Measurements from ENCODE around the gene GEMIN2. TPM values are rescaled to one million over a fixed set of nuclear protein-coding genes. Genes with fewer than 3 reads are reported as not detected.

GEMIN2 gene
- total and polyA plus RNA-seq, 2 donors from 2014 or later = 13.8 to 17.2 TPM

DNA sequence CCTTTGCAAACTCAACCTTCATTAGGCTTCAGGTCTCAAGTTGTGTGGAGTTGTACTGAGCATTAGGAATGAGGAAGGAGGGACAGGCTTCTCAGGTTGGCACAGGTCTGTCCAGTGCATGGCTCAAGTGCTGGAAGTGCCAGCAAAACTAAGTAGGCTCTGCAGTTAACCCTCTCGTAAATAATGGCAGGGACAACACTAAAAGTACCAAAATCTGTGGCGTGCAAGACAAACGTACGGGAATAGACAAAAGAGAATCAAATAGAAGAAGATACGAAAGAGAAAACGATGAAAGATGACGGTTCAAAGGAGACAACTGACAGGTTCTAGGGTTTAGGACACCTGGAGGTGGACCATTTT is 55.4 kb downstream of the GEMIN2 start:
- Histone ChIP-seq H3K27ac (ENCODE audit: low read depth in 2 of 2, low read length in 2 of 2) (peak overlapping the region; percentile 88 to 95), H3K27me3 (ENCODE audit: control insufficient read depth, insufficient read depth, low read length) (no peaks in the 10 kb centered on the region), H3K9me3 (ENCODE audit: control insufficient read depth in 2 of 3, insufficient read depth in 1 of 3, low read length in 3 of 3) (peaks cover 0 to 1% (median 0%) of the 10 kb centered on the region in 3 donors), H3K9ac (ENCODE audit: low read length in 3 of 3) (peak overlapping the region; percentile 93 to 99 (median 97)), H3K36me3 (ENCODE audit: control insufficient read depth in 2 of 3, insufficient read depth in 3 of 3, low read length in 3 of 3) (no peaks in the 10 kb centered on the region), H3K4me3 (ENCODE audit: low read length in 3 of 3) (peak overlapping the region; percentile 93 to 100 (median 98)), H3K4me1 (ENCODE audit: control insufficient read depth in 2 of 3, insufficient read depth in 2 of 3, low read depth in 1 of 3, low read length in 3 of 3) (peaks cover 3 to 16% (median 8%) of the 10 kb centered on the region in 3 donors)
- DNase-seq = peak in 2 of 5 donors; percentile 11 to 77
- TF ChIP-seq CTCF (IDR thresholded peaks at IDR 0.05; ENCODE audit: borderline replicate concordance, extremely low read depth, insufficient read depth) = no peak
- FAIRE-seq = no peak
- intact Hi-C loops (cut with DNase I) = no loop called here

DNA sequence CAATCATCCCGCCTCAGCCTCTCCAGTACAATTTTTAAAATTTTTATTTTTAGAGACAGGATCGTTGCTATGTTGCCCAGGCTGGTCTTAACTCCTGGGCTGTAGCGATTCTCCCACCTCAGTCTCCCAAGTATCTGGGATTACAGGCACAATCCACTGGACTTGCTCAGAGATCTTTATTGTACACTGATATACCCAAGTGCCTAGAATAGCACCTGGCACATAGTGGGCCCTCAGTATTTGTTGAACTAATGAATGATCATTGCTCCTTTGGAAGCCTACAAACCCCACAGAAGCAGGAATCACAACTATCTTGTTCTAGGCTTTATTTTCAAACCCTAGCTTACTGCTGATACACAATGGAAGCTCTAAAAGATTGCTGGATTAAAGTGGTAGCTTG is 59.1 kb downstream of the GEMIN2 start:
- no peak for TF ChIP-seq CTCF (IDR thresholded peaks at IDR 0.05; ENCODE audit: borderline replicate concordance, extremely low read depth, insufficient read depth)
- no peak overlapping the region for H3K27ac ChIP-seq (ENCODE audit: low read depth in 2 of 2, low read length in 2 of 2)
- no peak for FAIRE-seq
- peaks cover 6 to 20% (median 11%) of the 10 kb centered on the region in 3 donors for H3K36me3 ChIP-seq (ENCODE audit: control insufficient read depth in 2 of 3, insufficient read depth in 3 of 3, low read length in 3 of 3)
- no peaks in the 10 kb centered on the region for H3K27me3 ChIP-seq (ENCODE audit: control insufficient read depth, insufficient read depth, low read length)
- H3K4me3 ChIP-seq (ENCODE audit: low read length in 3 of 3) = no peak overlapping the region
- H3K4me1 ChIP-seq (ENCODE audit: control insufficient read depth in 2 of 3, insufficient read depth in 2 of 3, low read depth in 1 of 3, low read length in 3 of 3) = peaks cover 3 to 19% (median 10%) of the 10 kb centered on the region in 3 donors
- H3K9me3 ChIP-seq (ENCODE audit: control insufficient read depth in 2 of 3, insufficient read depth in 1 of 3, low read length in 3 of 3) = peaks cover 0 to 1% (median 0%) of the 10 kb centered on the region in 3 donors
- intact Hi-C loops (cut with DNase I) = no loop called here
- no peak for DNase-seq
- H3K9ac ChIP-seq (ENCODE audit: low read length in 3 of 3) = no peak overlapping the region

- Histone ChIP-seq H3K4me1 (ENCODE audit: control insufficient read depth in 2 of 3, insufficient read depth in 2 of 3, low read depth in 1 of 3, low read length in 3 of 3) (peaks cover 3 to 11% (median 4%) of the 10 kb centered on the region in 3 donors), H3K36me3 (ENCODE audit: control insufficient read depth in 2 of 3, insufficient read depth in 3 of 3, low read length in 3 of 3) (peaks cover 11 to 34% (median 15%) of the 10 kb centered on the region in 3 donors), H3K9ac (ENCODE audit: low read length in 3 of 3) (peak within 1 kb of the TSS; percentile 87 to 96 (median 88)), H3K9me3 (ENCODE audit: control insufficient read depth in 2 of 3, insufficient read depth in 1 of 3, low read length in 3 of 3) (peaks cover 0 to 1% (median 0%) of the 10 kb centered on the region in 3 donors), H3K27ac (ENCODE audit: low read depth in 2 of 2, low read length in 2 of 2) (peak within 1 kb of the TSS; percentile 79 to 87), H3K27me3 (ENCODE audit: control insufficient read depth, insufficient read depth, low read length) (no peaks in the 10 kb centered on the region), H3K4me3 (ENCODE audit: low read length in 3 of 3) (peak within 1 kb of the TSS; percentile 70 to 98 (median 97))
- intact Hi-C loops (cut with DNase I) = no loop called here
- peak; percentile 98 to 100 (median 99) for DNase-seq
- no peak for TF ChIP-seq CTCF (IDR thresholded peaks at IDR 0.05; ENCODE audit: borderline replicate concordance, extremely low read depth, insufficient read depth)
- peak; percentile 83 for FAIRE-seq
Observed at GRCh38 chr14:39174560-39175444, 60.7 kb downstream of the GEMIN2 start, which contains the start of gene PNN. TSS of gene PNN (plus strand) at chr14:39175254. CDS start at chr14:39175280, 26 bp downstream.

Data from kidney (tissue), 14 donors.